ENCODE results near the gene CEPT1.

CEPT1 gene

DNA sequence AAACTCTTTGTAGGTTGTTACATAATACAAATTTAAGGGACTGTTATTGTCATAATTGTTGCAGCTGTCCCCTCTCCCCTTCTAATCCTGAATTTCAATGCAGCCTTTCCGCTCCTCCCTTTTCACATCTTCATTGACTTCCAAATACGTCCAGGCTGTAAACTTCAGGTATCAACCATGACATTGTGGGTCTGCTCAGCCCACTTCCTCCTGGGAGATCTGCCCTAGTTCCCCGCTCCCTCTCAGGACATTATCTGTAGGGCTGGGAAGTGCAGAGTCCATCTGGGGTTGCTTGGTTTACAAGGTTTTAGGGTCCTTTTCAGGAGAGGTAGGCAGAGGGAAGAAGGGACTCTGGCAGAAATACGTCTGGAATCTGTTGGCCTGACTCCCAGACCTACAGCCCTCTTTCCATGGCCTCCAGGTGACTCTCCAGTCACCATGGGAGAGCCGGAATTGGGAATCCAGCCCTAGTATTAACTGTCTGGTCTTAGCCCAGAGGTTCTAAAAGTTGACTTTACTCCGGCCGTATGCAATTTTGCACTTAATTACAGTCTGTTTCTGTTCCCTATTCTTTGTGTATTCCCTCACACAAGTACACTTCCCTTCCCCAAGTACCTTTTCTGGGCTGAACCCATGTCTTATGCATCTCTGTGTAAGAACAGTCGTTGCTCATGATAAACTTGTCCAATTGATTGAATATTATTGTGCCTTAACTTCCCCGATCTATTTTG is 65.1 kb downstream of the CEPT1 start:
- no peak for DNase-seq (ENCODE audit: low read depth)
- no peak overlapping the region for H3K4me3 ChIP-seq (ENCODE audit: control insufficient read depth, low read depth, low read length)
- TF ChIP-seq, protein P1, sequence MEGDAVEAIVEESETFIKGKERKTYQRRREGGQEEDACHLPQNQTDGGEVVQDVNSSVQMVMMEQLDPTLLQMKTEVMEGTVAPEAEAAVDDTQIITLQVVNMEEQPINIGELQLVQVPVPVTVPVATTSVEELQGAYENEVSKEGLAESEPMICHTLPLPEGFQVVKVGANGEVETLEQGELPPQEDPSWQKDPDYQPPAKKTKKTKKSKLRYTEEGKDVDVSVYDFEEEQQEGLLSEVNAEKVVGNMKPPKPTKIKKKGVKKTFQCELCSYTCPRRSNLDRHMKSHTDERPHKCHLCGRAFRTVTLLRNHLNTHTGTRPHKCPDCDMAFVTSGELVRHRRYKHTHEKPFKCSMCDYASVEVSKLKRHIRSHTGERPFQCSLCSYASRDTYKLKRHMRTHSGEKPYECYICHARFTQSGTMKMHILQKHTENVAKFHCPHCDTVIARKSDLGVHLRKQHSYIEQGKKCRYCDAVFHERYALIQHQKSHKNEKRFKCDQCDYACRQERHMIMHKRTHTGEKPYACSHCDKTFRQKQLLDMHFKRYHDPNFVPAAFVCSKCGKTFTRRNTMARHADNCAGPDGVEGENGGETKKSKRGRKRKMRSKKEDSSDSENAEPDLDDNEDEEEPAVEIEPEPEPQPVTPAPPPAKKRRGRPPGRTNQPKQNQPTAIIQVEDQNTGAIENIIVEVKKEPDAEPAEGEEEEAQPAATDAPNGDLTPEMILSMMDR (IDR thresholded peaks at IDR 0.05; ENCODE audit: control insufficient read depth, insufficient read depth, low read depth, low read length, missing control alignments), result no peak

DNA sequence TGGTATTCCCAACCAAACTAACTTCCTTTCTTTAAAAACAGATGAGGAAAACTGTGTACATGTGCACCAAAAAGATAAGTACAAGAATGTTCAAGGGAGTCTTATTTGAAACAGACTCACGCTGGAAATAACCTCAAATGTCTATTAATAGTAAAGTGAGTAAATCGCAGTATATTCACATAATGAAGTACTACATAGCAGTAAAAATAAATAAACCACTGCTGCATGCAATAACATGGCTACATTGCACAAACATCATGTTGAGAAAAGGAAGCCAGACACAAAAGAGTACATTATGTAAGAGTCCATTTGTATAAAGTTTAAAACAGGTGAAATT is 65.7 kb downstream of the CEPT1 start:
- no peak overlapping the region for H3K4me3 ChIP-seq (ENCODE audit: control insufficient read depth, low read depth, low read length)
- no peak for DNase-seq (ENCODE audit: low read depth)
- TF ChIP-seq, protein P1 (IDR thresholded peaks at IDR 0.05; ENCODE audit: control insufficient read depth, insufficient read depth, low read depth, low read length, missing control alignments), result no peak

DNA sequence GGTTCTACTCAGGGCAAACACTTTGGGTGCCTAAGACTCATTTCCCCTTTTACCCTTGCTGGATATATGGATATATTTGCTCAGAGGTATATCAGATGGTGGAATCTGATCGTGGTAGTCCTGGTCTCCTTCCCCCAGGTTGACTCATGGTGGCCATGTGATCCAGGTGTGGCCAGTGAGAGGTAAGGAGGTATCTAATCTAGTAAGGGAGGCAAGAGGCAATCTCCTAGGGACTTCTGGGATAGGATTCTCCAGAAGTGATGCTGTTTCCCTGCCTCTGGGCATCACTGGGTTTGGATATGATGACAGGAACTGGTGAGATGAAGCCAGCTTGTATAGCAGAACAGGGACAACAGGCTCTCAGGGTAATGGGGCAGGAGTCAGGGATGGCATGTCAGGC is 68.9 kb downstream of the CEPT1 start:
- DNase-seq (ENCODE audit: low read depth), result no peak
- TF ChIP-seq, protein P1 (IDR thresholded peaks at IDR 0.05; ENCODE audit: control insufficient read depth, insufficient read depth, low read depth, low read length, missing control alignments), result no peak
- no peak overlapping the region for H3K4me3 ChIP-seq (ENCODE audit: control insufficient read depth, low read depth, low read length)

DNA sequence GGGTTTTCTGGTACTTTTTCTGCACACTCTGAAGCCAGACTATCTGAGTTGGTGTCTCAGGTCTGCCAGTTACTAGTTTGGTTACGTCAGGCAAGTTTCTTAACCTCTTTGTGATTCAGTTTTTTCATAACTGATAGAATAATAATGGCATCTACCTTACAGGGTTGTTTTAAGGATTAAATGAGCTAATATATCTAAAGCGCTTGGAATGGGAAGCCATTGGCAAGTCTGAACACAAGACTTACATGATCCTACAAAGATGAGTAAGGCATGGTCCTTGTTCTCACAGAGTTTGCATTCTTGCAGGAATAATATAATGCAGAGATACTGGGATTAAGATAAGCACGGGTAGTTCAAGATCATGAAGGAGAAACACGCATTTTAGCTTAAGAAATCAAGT is 69.6 kb downstream of the CEPT1 start:
- TF ChIP-seq, protein P1 (IDR thresholded peaks at IDR 0.05; ENCODE audit: control insufficient read depth, insufficient read depth, low read depth, low read length, missing control alignments), result no peak
- no peak overlapping the region for H3K4me3 ChIP-seq (ENCODE audit: control insufficient read depth, low read depth, low read length)
- DNase-seq (ENCODE audit: low read depth), result no peak

DNA sequence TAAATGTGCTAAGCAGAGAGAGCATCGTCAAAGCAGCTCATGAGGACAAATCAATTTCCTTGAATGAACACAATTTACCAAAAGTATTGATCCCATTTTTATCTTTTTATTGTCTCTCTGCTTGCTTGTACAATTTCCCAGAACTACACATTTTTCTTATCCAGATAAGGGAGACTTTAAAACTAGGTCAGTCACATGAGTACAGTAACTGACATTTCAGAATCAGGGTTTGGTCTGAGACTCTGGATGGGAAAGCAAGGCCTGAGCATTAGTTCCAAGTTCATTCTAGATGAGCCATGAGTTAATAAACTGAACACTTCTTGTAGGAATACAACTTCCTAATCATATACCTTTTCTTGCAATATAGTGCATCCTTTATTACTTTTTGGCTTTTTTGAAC is 71.9 kb downstream of the CEPT1 start:
- no peak for DNase-seq (ENCODE audit: low read depth)
- TF ChIP-seq, protein P1 (IDR thresholded peaks at IDR 0.05; ENCODE audit: control insufficient read depth, insufficient read depth, low read depth, low read length, missing control alignments), result no peak
- no peak overlapping the region for H3K4me3 ChIP-seq (ENCODE audit: control insufficient read depth, low read depth, low read length)

DNA sequence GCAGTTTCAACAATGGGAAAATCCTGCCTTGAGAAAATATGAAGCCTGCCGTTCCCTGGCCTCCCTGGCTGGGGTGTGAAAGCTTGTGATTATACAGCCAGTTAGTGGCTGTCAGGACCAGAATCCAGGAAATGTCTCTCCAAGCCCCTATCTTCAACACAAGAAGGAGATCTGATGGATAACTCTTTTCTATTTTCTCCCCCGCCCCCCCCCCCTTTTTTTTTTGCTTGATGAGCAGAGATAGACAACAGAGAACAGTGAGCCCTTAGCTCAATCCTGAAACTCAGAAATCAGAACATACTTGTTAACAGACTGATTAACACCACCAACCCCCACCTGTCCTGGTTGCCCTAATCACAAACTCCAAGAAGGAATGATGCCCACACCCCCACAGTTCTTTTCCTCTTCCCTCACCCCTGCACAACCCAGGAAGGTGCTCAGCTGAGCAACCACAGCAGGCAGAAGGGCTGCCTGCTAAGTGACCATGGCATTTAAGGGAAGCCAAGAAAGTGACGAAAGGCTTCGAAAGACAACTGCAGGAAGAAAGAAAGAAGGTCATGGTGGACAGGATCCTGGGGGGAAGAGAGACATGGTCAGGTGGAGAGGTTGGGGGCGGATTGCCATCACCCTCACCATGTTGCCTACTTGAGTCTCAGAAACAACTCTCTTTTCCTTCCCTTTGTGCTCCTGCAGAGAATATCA is 72.8 kb downstream of the CEPT1 start:
- TF ChIP-seq, protein P1 (IDR thresholded peaks at IDR 0.05; ENCODE audit: control insufficient read depth, insufficient read depth, low read depth, low read length, missing control alignments), result no peak
- no peak overlapping the region for H3K4me3 ChIP-seq (ENCODE audit: control insufficient read depth, low read depth, low read length)
- DNase-seq (ENCODE audit: low read depth), result no peak
